Breast epithelium (tissue), 3 donors: ENCODE measurements around the gene FGF6.

ENCODE experiments used
- CTCF ChIP-seq, 3 donors: fragments of 450-650 bp; IDR thresholded peaks; one replicate each; pipeline ENCODE4 v1.5.1; 2016 to 2017; ENCODE audit warnings: antibody characterized with exemption in 3 of 3, mild to moderate bottlenecking in 3 of 3, moderate library complexity in 3 of 3
- POLR2AphosphoS5 ChIP-seq, 3 donors: sonication (generic); formaldehyde crosslinking; IDR thresholded peaks; one replicate each; pipeline ENCODE4 v1.6.1; 2017; ENCODE audit warnings: antibody characterized with exemption in 3 of 3

DNA sequence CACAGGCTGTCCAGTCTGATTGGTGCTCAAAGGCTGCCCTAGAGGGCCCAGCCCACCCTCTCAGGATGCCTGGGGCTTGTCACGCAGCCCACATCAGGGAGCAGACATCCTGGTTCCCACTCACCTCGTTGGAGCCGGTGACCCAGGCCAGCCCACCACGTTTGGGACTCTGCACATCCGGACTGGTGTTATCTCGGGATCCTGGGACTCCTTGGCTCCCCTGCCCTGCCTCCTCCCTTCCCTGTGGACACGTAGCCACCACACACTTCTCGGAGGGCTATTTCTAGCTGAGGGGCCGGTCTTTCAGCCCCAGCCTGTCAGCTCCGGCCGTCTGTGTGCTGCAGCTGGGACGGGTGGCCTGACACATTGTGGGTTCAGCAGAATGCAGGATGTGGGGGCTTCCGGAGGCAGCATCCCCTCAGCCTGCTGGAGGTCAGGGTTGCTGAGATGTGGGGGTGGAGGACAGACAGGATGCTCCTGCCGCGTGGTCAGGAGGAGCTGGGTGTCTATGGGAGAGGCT, 53.3 kb downstream of the FGF6 start:
- TF ChIP-seq CTCF (IDR thresholded peaks at IDR 0.05) (no peak), POLR2AphosphoS5 (IDR thresholded peaks at IDR 0.05) (no peak)
